Fibroblast of lung (primary cell): ENCODE results near the gene GRPEL2. TPM values are rescaled to one million over a fixed set of nuclear protein-coding genes. Genes with fewer than 3 reads are reported as not detected.

ENCODE experiments used
- DNase-seq, 2 donors: peaks; one replicate each; pipeline versions ENCODE4 v3.0.0 to v3.0.0-alpha.2; 2010; ENCODE audit warnings: low read depth in 2 of 2
- H2AFZ ChIP-seq: 2 replicates; pipeline ENCODE4 v1.5.1; 2012; ENCODE audit warnings: low read length, control low read depth, inconsistent platforms
- H3K27ac ChIP-seq: 2 replicates; pipeline ENCODE4 v1.5.1; 2011; ENCODE audit warnings: low read length, control low read depth; ENCODE audit not compliant: insufficient read depth
- H3K27me3 ChIP-seq: 2 replicates; pipeline ENCODE4 v1.5.1; 2011; ENCODE audit warnings: mild to moderate bottlenecking, low read length; ENCODE audit not compliant: control insufficient read depth, insufficient read depth
- H3K36me3 ChIP-seq: 2 replicates; pipeline ENCODE4 v1.5.1; 2011; ENCODE audit warnings: low read length; ENCODE audit not compliant: control insufficient read depth, insufficient read depth
- H3K4me1 ChIP-seq: 2 replicates; pipeline ENCODE4 v1.5.1; 2011; ENCODE audit warnings: low read length; ENCODE audit not compliant: control insufficient read depth, insufficient read depth; ENCODE audit errors: extremely low read depth
- H3K4me2 ChIP-seq: 2 replicates; pipeline ENCODE4 v1.5.1; 2011; ENCODE audit warnings: low read length, control low read depth; ENCODE audit not compliant: insufficient read depth; ENCODE audit errors: extremely low read depth
- H3K4me3 ChIP-seq, 4 experiments: fragments of 200-600 bp in 1 of 4; sonication (generic) in 1 of 4; replicated peaks in 1 of 4; 2 replicates each; pipeline ENCODE4 v1.5.1; 2011 to 2016; ENCODE audit warnings: low read length in 4 of 4, low read depth in 3 of 4, mild to moderate bottlenecking in 3 of 4, control low read depth in 2 of 4, inconsistent platforms in 1 of 4, mixed read lengths in 1 of 4; ENCODE audit not compliant: insufficient read depth in 1 of 4; ENCODE audit errors: control extremely low read depth in 1 of 4
- H3K79me2 ChIP-seq: 2 replicates; pipeline ENCODE4 v1.5.1; 2012; ENCODE audit warnings: mild to moderate bottlenecking, low read length, inconsistent platforms; ENCODE audit not compliant: control insufficient read depth, insufficient read depth
- H3K9ac ChIP-seq: 2 replicates; pipeline ENCODE4 v1.5.1; 2011; ENCODE audit warnings: mild to moderate bottlenecking, low read length, control low read depth; ENCODE audit not compliant: insufficient read depth
- H3K9me3 ChIP-seq: 2 replicates; pipeline ENCODE4 v1.5.1; 2012; ENCODE audit warnings: low read depth, low read length; ENCODE audit not compliant: control insufficient read depth, insufficient read depth
- H4K20me1 ChIP-seq: 2 replicates; pipeline ENCODE4 v1.5.1; 2011; ENCODE audit warnings: low read length; ENCODE audit not compliant: control insufficient read depth, insufficient read depth; ENCODE audit errors: extremely low read depth
- EZH2 ChIP-seq: IDR thresholded peaks from 2 replicates; pipeline ENCODE4 v1.5.1; 2012; ENCODE audit warnings: low read length, control low read depth, mild to moderate bottlenecking; ENCODE audit errors: missing control alignments
- polyA plus RNA-seq, 2 donors: library from polyadenylated mRNA; depleted of rRNA in 1 of 2; stranded (reverse) in 1 of 2; unstranded in 1 of 2; fragments of >200 nt; gene quantifications; 2 replicates each; pipeline ENCODE4 v1.2.1, GENCODE V29; 2011 to 2012; ENCODE audit warnings: missing spikeins in 1 of 2
- total RNA-seq: library from RNA; depleted of rRNA; stranded (reverse); fragments of >200 nt; gene quantifications from 2 replicates; pipeline ENCODE4 v1.2.1, GENCODE V29; 2014
- TF ChIP-seq, protein P1 (sequence below), 2 donors: IDR thresholded peaks in 1 of 2; conservative IDR thresholded peaks in 1 of 2; 1 replicate in 1 of 2; 2 replicates in 1 of 2; pipeline ENCODE4 v1.5.1; 2011 to 2012; ENCODE audit warnings: low read length in 2 of 2, control low read depth in 1 of 2, inconsistent platforms in 1 of 2, low read depth in 1 of 2, mild to moderate bottlenecking in 1 of 2

Gene GRPEL2
- total and polyA plus RNA-seq, 2 donors (not counting 1 experiment from before 2014, with no cell fraction given), result 15.3 to 29.6 TPM

DNA sequence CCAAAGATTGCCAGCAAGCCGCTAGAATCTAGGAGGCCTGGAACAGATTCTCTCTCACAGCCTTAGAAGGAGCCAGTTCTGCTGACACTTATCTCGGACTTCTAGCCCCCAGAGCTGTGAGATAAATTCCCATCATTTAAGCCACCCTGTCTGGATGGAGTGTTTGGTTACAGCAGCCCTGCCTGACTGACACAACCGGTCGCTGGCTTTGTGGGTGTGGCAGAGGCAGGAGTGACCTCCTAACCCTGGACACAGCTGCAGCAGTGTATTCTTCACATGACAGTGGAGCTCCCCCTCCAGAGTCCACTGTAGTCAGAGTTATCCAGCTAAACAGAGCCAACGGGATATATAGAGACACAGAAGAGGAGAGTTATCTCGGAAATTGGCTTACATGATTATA is 55.0 kb downstream of the GRPEL2 start:
- Histone ChIP-seq H3K9me3 (no peaks in the 10 kb centered on the region), H3K9ac (no peak overlapping the region), H3K4me2 (no peak overlapping the region), H3K4me1 (peaks cover 25% of the 10 kb centered on the region), H2AFZ (no peak overlapping the region), H3K36me3 (no peaks in the 10 kb centered on the region), H4K20me1 (no peaks in the 10 kb centered on the region), H3K27me3 (no peaks in the 10 kb centered on the region), H3K4me3 (no peak overlapping the region), H3K27ac (no peak overlapping the region), H3K79me2 (no peaks in the 10 kb centered on the region)
- DNase-seq, result no peak
- no peak for TF ChIP-seq EZH2
- TF ChIP-seq, protein P1, sequence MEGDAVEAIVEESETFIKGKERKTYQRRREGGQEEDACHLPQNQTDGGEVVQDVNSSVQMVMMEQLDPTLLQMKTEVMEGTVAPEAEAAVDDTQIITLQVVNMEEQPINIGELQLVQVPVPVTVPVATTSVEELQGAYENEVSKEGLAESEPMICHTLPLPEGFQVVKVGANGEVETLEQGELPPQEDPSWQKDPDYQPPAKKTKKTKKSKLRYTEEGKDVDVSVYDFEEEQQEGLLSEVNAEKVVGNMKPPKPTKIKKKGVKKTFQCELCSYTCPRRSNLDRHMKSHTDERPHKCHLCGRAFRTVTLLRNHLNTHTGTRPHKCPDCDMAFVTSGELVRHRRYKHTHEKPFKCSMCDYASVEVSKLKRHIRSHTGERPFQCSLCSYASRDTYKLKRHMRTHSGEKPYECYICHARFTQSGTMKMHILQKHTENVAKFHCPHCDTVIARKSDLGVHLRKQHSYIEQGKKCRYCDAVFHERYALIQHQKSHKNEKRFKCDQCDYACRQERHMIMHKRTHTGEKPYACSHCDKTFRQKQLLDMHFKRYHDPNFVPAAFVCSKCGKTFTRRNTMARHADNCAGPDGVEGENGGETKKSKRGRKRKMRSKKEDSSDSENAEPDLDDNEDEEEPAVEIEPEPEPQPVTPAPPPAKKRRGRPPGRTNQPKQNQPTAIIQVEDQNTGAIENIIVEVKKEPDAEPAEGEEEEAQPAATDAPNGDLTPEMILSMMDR (conservative IDR thresholded peaks at IDR 0.05 in 1 of 2, IDR thresholded peaks at IDR 0.05 in 1 of 2; ENCODE audit: low read depth in 1 of 2, low read length in 2 of 2), result no peak

DNA sequence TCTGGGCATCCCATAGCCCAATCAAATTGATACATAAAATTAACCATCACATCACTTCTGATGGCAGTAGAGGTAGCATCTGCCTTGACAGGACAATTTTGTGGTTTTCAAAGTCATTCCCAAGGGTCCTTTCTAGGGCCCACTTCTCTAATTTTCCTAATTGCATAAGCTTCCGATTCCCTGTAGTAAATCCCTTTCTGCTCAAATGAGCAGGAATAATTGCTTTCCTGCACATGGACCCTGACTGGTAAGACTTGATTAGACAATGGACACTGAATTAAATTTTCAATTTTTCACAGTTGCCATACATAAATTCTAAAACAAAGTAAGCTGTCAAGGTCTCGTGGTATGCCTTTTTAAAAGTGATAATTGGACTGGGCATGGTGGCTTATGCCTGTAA is 55.8 kb downstream of the GRPEL2 start:
- no peak for DNase-seq
- Histone ChIP-seq H4K20me1 (no peaks in the 10 kb centered on the region), H3K4me2 (no peak overlapping the region), H3K27ac (no peak overlapping the region), H3K36me3 (no peaks in the 10 kb centered on the region), H3K27me3 (no peaks in the 10 kb centered on the region), H3K79me2 (peaks cover 2% of the 10 kb centered on the region), H3K4me1 (peaks cover 32% of the 10 kb centered on the region), H2AFZ (no peak overlapping the region), H3K9ac (no peak overlapping the region), H3K4me3 (no peak overlapping the region), H3K9me3 (no peaks in the 10 kb centered on the region)
- TF ChIP-seq, protein P1 (conservative IDR thresholded peaks at IDR 0.05 in 1 of 2, IDR thresholded peaks at IDR 0.05 in 1 of 2; ENCODE audit: low read depth in 1 of 2, low read length in 2 of 2), result no peak
- no peak for TF ChIP-seq EZH2

DNA sequence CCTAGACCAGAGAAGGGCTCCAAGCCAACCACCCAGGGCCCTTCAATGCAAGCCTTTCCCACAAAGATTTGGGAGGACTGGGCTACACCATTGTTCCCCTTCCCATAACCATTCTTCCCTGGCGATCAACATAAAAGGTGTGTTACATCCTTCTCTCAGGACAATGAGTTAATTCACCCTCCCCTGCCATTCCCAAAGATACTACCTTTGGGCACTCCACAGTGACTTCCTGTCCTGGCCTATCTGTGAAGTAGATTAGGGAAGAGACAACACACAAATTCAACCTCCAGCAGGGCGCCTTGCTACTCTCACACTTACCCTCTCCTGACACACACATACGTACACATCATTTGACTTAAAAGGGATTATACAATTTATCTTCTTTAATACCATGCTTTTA is 57.0 kb downstream of the GRPEL2 start:
- Histone ChIP-seq H3K79me2 (peaks cover 8% of the 10 kb centered on the region), H3K4me2 (no peak overlapping the region), H4K20me1 (no peaks in the 10 kb centered on the region), H3K27ac (no peak overlapping the region), H2AFZ (no peak overlapping the region), H3K4me1 (peaks cover 35% of the 10 kb centered on the region), H3K9ac (no peak overlapping the region), H3K36me3 (no peaks in the 10 kb centered on the region), H3K27me3 (no peaks in the 10 kb centered on the region), H3K9me3 (no peaks in the 10 kb centered on the region), H3K4me3 (no peak overlapping the region)
- TF ChIP-seq EZH2, result no peak
- TF ChIP-seq, protein P1 (conservative IDR thresholded peaks at IDR 0.05 in 1 of 2, IDR thresholded peaks at IDR 0.05 in 1 of 2; ENCODE audit: low read depth in 1 of 2, low read length in 2 of 2), result no peak
- no peak for DNase-seq

Other genes with a start within 250 kb of the GRPEL2 start
- gene ABLIM3, start 204.0 kb upstream of the GRPEL2 start, total RNA-seq, result 37.2 and 48.1 TPM in 2 replicates
- 49.9 and 67.8 TPM in 2 replicates for gene ABLIM3, start 204.0 kb upstream of the GRPEL2 start, polyA plus RNA-seq
- 7.1 and 9.5 TPM in 2 replicates for gene AFAP1L1, start 73.6 kb upstream of the GRPEL2 start, total RNA-seq
- gene AFAP1L1, start 73.6 kb upstream of the GRPEL2 start, polyA plus RNA-seq, result 2.7 and 3.0 TPM in 2 replicates
- 4.9 and 7.6 TPM in 2 replicates for gene PCYOX1L, start 12.5 kb downstream of the GRPEL2 start, total RNA-seq
- gene PCYOX1L, start 12.5 kb downstream of the GRPEL2 start, polyA plus RNA-seq, result 9.1 and 11.3 TPM in 2 replicates
- gene IL17B, start 33.8 kb downstream of the GRPEL2 start, total RNA-seq, result not detected in 2 replicates
- 0.34 TPM in 1 of 2 replicates, not detected in the other for gene IL17B, start 33.8 kb downstream of the GRPEL2 start, polyA plus RNA-seq
- 522 and 674 TPM in 2 replicates for gene CSNK1A1, start 205.9 kb downstream of the GRPEL2 start, total RNA-seq
- 245 and 275 TPM in 2 replicates for gene CSNK1A1, start 205.9 kb downstream of the GRPEL2 start, polyA plus RNA-seq
- gene ARHGEF37, start 236.0 kb downstream of the GRPEL2 start, total RNA-seq, result 3.1 and 5.3 TPM in 2 replicates
- gene ARHGEF37, start 236.0 kb downstream of the GRPEL2 start, polyA plus RNA-seq, result 0.31 and 0.38 TPM in 2 replicates